IMR-90 (cell line): ENCODE measurements around the gene VTN. TPM values are rescaled to one million over a fixed set of nuclear protein-coding genes. Genes with fewer than 3 reads are reported as not detected.

ENCODE experiments used
- ATAC-seq: fragments of 200-7000 bp; cut with Tn5 transposase; 2 replicates; pipeline ENCODE4 v1.9.1; 2020; ENCODE audit warnings: low read depth, mild to moderate bottlenecking, moderate library complexity
- BruUV-seq: library from RNA; stranded (reverse); fragments of 400-500 nt; replicated peaks from 2 replicates; lab custom pipeline; 2021; lab: Mats Ljungman, UMichigan
- CTCF ChIA-PET: fragments of 300-600 bp; formaldehyde crosslinking; extraction: SDS; loops from one replicate; lab custom pipeline; 2021; ENCODE audit warnings: antibody characterized with exemption; lab: Yijun Ruan, JAX
- POLR2A ChIA-PET: fragments of 300-600 bp; sonication (Branson Sonifier 250); formaldehyde crosslinking; loops from one replicate; lab custom pipeline; 2022; ENCODE audit warnings: antibody characterized with exemption; ENCODE audit not compliant: unreplicated experiment; lab: Charles Lee
- DNase-seq: peaks from one replicate; pipeline ENCODE4 v3.0.0; 2013
- H2AFZ ChIP-seq: replicated peaks from 2 replicates; pipeline ENCODE3; 2013; ENCODE audit warnings: low read length, mild to moderate bottlenecking; ENCODE audit not compliant: poor library complexity
- H2AK5ac ChIP-seq: 2 replicates; pipeline ENCODE4 v1.6.1; 2013; ENCODE audit warnings: low read depth, low read length, inconsistent platforms
- H2AK9ac ChIP-seq: replicated peaks from 2 replicates; pipeline ENCODE3; 2013; ENCODE audit warnings: mild to moderate bottlenecking, low read depth, low read length, moderate library complexity; ENCODE audit not compliant: poor library complexity
- H2BK120ac ChIP-seq: 2 replicates; pipeline ENCODE4 v1.6.1; 2013; ENCODE audit warnings: low read depth, low read length, inconsistent platforms
- H2BK15ac ChIP-seq: 3 replicates; pipeline ENCODE4 v1.6.1; 2013; ENCODE audit warnings: low read depth, low read length, inconsistent platforms
- H2BK20ac ChIP-seq: 2 replicates; pipeline ENCODE4 v1.6.1; 2013; ENCODE audit warnings: low read depth, mild to moderate bottlenecking, inconsistent platforms, low read length, moderate library complexity
- H2BK5ac ChIP-seq: 2 replicates; pipeline ENCODE4 v1.6.1; 2013; ENCODE audit warnings: mild to moderate bottlenecking, low read depth, low read length, inconsistent platforms; ENCODE audit not compliant: poor library complexity, severe bottlenecking
- H3K14ac ChIP-seq: replicated peaks from 2 replicates; pipeline ENCODE4 v1.6.1; 2013; ENCODE audit warnings: low read depth, low read length, inconsistent platforms
- H3K18ac ChIP-seq: 2 replicates; pipeline ENCODE4 v1.6.1; 2013; ENCODE audit warnings: low read depth, low read length, control low read depth
- H3K23ac ChIP-seq: 2 replicates; pipeline ENCODE4 v1.6.1; 2013; ENCODE audit warnings: low read depth, low read length, inconsistent platforms
- H3K27ac ChIP-seq: 2 replicates; pipeline ENCODE4 v1.5.1; 2013; ENCODE audit warnings: mild to moderate bottlenecking, control low read depth, low read length; ENCODE audit not compliant: insufficient read depth
- H3K27me3 ChIP-seq: 2 replicates; pipeline ENCODE4 v1.6.1; 2013; ENCODE audit warnings: low read length; ENCODE audit not compliant: control insufficient read depth, insufficient read depth
- H3K36me3 ChIP-seq: 2 replicates; pipeline ENCODE4 v1.6.1; 2013; ENCODE audit warnings: low read length, mixed read lengths; ENCODE audit not compliant: control insufficient read depth, insufficient read depth
- H3K4ac ChIP-seq: 2 replicates; pipeline ENCODE4 v1.6.1; 2013; ENCODE audit warnings: low read depth, low read length, inconsistent platforms
- H3K4me1 ChIP-seq: 2 replicates; pipeline ENCODE4 v1.6.1; 2013; ENCODE audit warnings: low read length, mixed read lengths; ENCODE audit not compliant: control insufficient read depth, insufficient read depth
- H3K4me2 ChIP-seq: 2 replicates; pipeline ENCODE4 v1.6.1; 2013; ENCODE audit warnings: low read depth, mild to moderate bottlenecking, control low read depth, low read length, moderate library complexity
- H3K4me3 ChIP-seq: 2 replicates; pipeline ENCODE4 v1.5.1; 2013; ENCODE audit warnings: low read depth, mild to moderate bottlenecking, control low read depth, low read length, moderate library complexity; ENCODE audit not compliant: insufficient read depth
- H3K56ac ChIP-seq: 2 replicates; pipeline ENCODE4 v1.6.1; 2013; ENCODE audit warnings: low read length, inconsistent platforms; ENCODE audit not compliant: insufficient read depth; ENCODE audit errors: extremely low read depth
- H3K79me1 ChIP-seq, 2 experiments: 2 replicates each; pipeline ENCODE4 v1.6.1; 2013; ENCODE audit warnings: low read length in 2 of 2, inconsistent platforms in 1 of 2, low read depth in 1 of 2
- H3K9ac ChIP-seq: 2 replicates; pipeline ENCODE4 v1.6.1; 2013; ENCODE audit warnings: low read depth, low read length, control low read depth
- H3K9me1 ChIP-seq: 2 replicates; pipeline ENCODE4 v1.6.1; 2013; ENCODE audit warnings: low read length, inconsistent platforms; ENCODE audit not compliant: insufficient read depth
- H3K9me3 ChIP-seq: 2 replicates; pipeline ENCODE4 v1.6.1; 2013; ENCODE audit warnings: low read length; ENCODE audit not compliant: control insufficient read depth, insufficient read depth
- H4K20me1 ChIP-seq: 2 replicates; pipeline ENCODE4 v1.6.1; 2013; ENCODE audit warnings: low read length, inconsistent platforms; ENCODE audit not compliant: insufficient read depth
- H4K5ac ChIP-seq: 2 replicates; pipeline ENCODE4 v1.6.1; 2013; ENCODE audit warnings: mild to moderate bottlenecking, low read depth, low read length, control low read depth
- H4K8ac ChIP-seq, 2 experiments: 2 replicates each; pipeline ENCODE4 v1.6.1; 2013; ENCODE audit warnings: low read depth in 2 of 2, low read length in 2 of 2, control low read depth in 1 of 2, inconsistent platforms in 1 of 2
- H4K91ac ChIP-seq: 2 replicates; pipeline ENCODE4 v1.6.1; 2013; ENCODE audit warnings: low read depth, low read length, inconsistent platforms; ENCODE audit not compliant: insufficient read depth
- BHLHE40 ChIP-seq: fragments of 150-350 bp; IDR thresholded peaks from 2 replicates; pipeline ENCODE4 v1.6.1; 2016; ENCODE audit warnings: mild to moderate bottlenecking, low read depth, low read length
- CEBPB ChIP-seq: IDR thresholded peaks from 2 replicates; pipeline ENCODE4 v1.6.1; 2012; ENCODE audit warnings: low read depth, low read length, improper control_type of control experiment
- CHD1 ChIP-seq: IDR thresholded peaks from 2 replicates; pipeline ENCODE4 v1.6.1; 2012; ENCODE audit warnings: low read depth, low read length, improper control_type of control experiment
- MAFK ChIP-seq: IDR thresholded peaks from 2 replicates; pipeline ENCODE4 v1.6.1; 2012; ENCODE audit warnings: low read depth, low read length, improper control_type of control experiment
- MXI1 ChIP-seq: IDR thresholded peaks from 2 replicates; pipeline ENCODE4 v1.6.1; 2012; ENCODE audit warnings: low read depth, mild to moderate bottlenecking, low read length, moderate library complexity, borderline replicate concordance
- NFE2L2 ChIP-seq: fragments of 150-350 bp; IDR thresholded peaks from 2 replicates; pipeline ENCODE4 v1.6.1; 2016; ENCODE audit warnings: low read depth, mild to moderate bottlenecking, low read length
- POLR2A ChIP-seq: IDR thresholded peaks from 2 replicates; pipeline ENCODE4 v1.6.1; 2012; ENCODE audit warnings: mild to moderate bottlenecking, low read depth, low read length
- RAD21 ChIP-seq: IDR thresholded peaks from 2 replicates; pipeline ENCODE4 v1.6.1; 2012; ENCODE audit warnings: low read length, improper control_type of control experiment
- RCOR1 ChIP-seq: IDR thresholded peaks from 2 replicates; pipeline ENCODE4 v1.6.1; 2012; ENCODE audit warnings: mild to moderate bottlenecking, low read length, improper control_type of control experiment; ENCODE audit not compliant: insufficient replicate concordance
- RFX5 ChIP-seq: IDR thresholded peaks from 2 replicates; pipeline ENCODE4 v1.8.0; 2012; ENCODE audit warnings: low read depth, mild to moderate bottlenecking, low read length, moderate library complexity
- SMC3 ChIP-seq: fragments of 150-350 bp; IDR thresholded peaks from 2 replicates; pipeline ENCODE4 v1.6.1; 2016; ENCODE audit warnings: low read depth, mild to moderate bottlenecking, antibody characterized with exemption, low read length, moderate library complexity
- WGBS, 2 experiments: methylation state at CpG; one replicate each; pipeline versions ENCODE4 v1.1.5 to v1.1.7; 2013; ENCODE audit warnings: missing lambda C conversion rate in 2 of 2; ENCODE audit not compliant: insufficient read length in 1 of 2; ENCODE audit errors: extremely low coverage in 2 of 2; 5-methylcytosine and 5-hydroxymethylcytosine counted together
- dilution Hi-C: fragments of 300-500 bp; cut with HindIII; formaldehyde crosslinking; loops from one replicate; pipeline ENCODE4 v1.14.3; 2018; ENCODE audit warnings: low sequenced_read_pairs; ENCODE audit not compliant: unreplicated experiment
- in situ Hi-C: fragments of 300-500 bp; cut with MboI; formaldehyde crosslinking; loops from 3 replicates; pipeline ENCODE4 v1.14.3; 2019; ENCODE audit warnings: low sequenced_read_pairs, inconsistent platforms, mixed read lengths
- intact Hi-C: fragments of 100-400 bp; cut with micrococcal nuclease; formaldehyde crosslinking; loops from 2 replicates; pipeline ENCODE4 v1.10.0; 2022
- polyA plus RNA-seq, 3 experiments: library from polyadenylated mRNA; depleted of rRNA; stranded (reverse); fragments of >200 nt; gene quantifications; 2 replicates each; pipeline ENCODE4 v1.2.3, GENCODE V29; 2012; ENCODE audit warnings: low replicate concordance in 1 of 3
- total RNA-seq: library from RNA; depleted of rRNA; stranded (reverse); fragments of >200 nt; gene quantifications from 2 replicates; pipeline ENCODE4 v1.2.3, GENCODE V29; 2012
- TF ChIP-seq, protein P1 (sequence below): conservative IDR thresholded peaks from 2 replicates; pipeline ENCODE4 v1.5.1; 2012; ENCODE audit warnings: mild to moderate bottlenecking, low read depth, low read length, improper control_type of control experiment
- TF ChIP-seq, protein P2 (sequence below): fragments of 150-350 bp; IDR thresholded peaks from 2 replicates; pipeline ENCODE4 v1.6.1; 2016; ENCODE audit warnings: low read depth, mild to moderate bottlenecking, low read length, moderate library complexity, borderline replicate concordance
- TF ChIP-seq, protein P3 (sequence below): fragments of 150-350 bp; IDR thresholded peaks from 2 replicates; pipeline ENCODE4 v1.6.1; 2017; ENCODE audit warnings: mild to moderate bottlenecking, antibody characterized with exemption, low read length, low read depth

The VTN gene
- total and polyA plus RNA-seq, 2 of the 4 experiments (the other 2 are of a cell fraction): 0.18 to 1.0 TPM

DNA sequence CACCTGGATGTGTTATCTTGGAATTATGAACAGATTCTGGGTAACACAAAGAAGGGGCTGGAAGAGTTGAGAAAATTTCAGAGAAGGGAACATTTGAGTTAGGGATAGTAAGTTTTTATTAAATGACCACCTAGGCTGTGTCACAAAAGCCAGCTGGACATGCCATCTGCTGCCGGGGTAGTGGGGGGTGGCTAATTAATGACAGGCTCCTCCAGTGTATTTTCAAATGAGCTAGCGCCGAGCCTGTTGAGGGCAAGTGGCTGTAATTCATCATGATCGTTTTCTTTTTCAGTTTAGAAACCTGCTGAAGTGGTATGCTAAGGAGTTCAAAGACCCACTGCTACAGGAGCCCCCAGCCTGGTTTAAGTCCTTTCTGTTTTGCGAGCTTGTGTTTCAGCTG is 44.9 kb downstream of the VTN start:
- H3K14ac ChIP-seq: no peak overlapping the region
- no peak overlapping the region for H3K4ac ChIP-seq
- TF ChIP-seq BHLHE40 (no peak), MXI1 (no peak), RFX5 (no peak), SMC3 (no peak), POLR2A (no peak), MAFK (no peak), RAD21 (no peak), NFE2L2 (no peak), RCOR1 (no peak), CHD1 (no peak), CEBPB (no peak)
- TF ChIP-seq, protein P1, sequence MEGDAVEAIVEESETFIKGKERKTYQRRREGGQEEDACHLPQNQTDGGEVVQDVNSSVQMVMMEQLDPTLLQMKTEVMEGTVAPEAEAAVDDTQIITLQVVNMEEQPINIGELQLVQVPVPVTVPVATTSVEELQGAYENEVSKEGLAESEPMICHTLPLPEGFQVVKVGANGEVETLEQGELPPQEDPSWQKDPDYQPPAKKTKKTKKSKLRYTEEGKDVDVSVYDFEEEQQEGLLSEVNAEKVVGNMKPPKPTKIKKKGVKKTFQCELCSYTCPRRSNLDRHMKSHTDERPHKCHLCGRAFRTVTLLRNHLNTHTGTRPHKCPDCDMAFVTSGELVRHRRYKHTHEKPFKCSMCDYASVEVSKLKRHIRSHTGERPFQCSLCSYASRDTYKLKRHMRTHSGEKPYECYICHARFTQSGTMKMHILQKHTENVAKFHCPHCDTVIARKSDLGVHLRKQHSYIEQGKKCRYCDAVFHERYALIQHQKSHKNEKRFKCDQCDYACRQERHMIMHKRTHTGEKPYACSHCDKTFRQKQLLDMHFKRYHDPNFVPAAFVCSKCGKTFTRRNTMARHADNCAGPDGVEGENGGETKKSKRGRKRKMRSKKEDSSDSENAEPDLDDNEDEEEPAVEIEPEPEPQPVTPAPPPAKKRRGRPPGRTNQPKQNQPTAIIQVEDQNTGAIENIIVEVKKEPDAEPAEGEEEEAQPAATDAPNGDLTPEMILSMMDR: no peak
- TF ChIP-seq, protein P2, sequence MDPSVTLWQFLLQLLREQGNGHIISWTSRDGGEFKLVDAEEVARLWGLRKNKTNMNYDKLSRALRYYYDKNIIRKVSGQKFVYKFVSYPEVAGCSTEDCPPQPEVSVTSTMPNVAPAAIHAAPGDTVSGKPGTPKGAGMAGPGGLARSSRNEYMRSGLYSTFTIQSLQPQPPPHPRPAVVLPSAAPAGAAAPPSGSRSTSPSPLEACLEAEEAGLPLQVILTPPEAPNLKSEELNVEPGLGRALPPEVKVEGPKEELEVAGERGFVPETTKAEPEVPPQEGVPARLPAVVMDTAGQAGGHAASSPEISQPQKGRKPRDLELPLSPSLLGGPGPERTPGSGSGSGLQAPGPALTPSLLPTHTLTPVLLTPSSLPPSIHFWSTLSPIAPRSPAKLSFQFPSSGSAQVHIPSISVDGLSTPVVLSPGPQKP: no peak
- TF ChIP-seq, protein P3, sequence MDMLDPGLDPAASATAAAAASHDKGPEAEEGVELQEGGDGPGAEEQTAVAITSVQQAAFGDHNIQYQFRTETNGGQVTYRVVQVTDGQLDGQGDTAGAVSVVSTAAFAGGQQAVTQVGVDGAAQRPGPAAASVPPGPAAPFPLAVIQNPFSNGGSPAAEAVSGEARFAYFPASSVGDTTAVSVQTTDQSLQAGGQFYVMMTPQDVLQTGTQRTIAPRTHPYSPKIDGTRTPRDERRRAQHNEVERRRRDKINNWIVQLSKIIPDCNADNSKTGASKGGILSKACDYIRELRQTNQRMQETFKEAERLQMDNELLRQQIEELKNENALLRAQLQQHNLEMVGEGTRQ: no peak
- H2BK5ac ChIP-seq: no peak overlapping the region
- in situ Hi-C loops: loop anchor here (10.0 to 25.0 kb wide), 2 partner anchors 280 to 788 kb away; partner anchors contain the start of gene NLK
- BruUV-seq: no TSS peak
- no peak overlapping the region for H2BK20ac ChIP-seq
- peaks cover 23 to 31% of the 10 kb centered on the region in 2 experiments; a peak in 3 of 4 replicates for H3K79me1 ChIP-seq
- no peak overlapping the region for H2AK5ac ChIP-seq
- H2BK120ac ChIP-seq: no peak overlapping the region
- H3K18ac ChIP-seq: no peak overlapping the region
- H4K5ac ChIP-seq: no peak overlapping the region
- H2BK15ac ChIP-seq: no peak overlapping the region
- H3K4me2 ChIP-seq: no peak overlapping the region
- DNase-seq: no peak
- H3K27ac ChIP-seq: no peak overlapping the region
- H2AFZ ChIP-seq: no peak overlapping the region
- ATAC-seq: no peak
- H3K27me3 ChIP-seq: no peaks in the 10 kb centered on the region
- H3K56ac ChIP-seq: no peak overlapping the region
- H3K9me3 ChIP-seq: no peaks in the 10 kb centered on the region
- ChIA-PET CTCF (no interaction called here), POLR2A (no interaction called here)
- no peak overlapping the region for H4K8ac ChIP-seq
- no peak overlapping the region for H3K9ac ChIP-seq
- peaks cover 16% of the 10 kb centered on the region for H3K36me3 ChIP-seq
- H3K9me1 ChIP-seq: no peaks in the 10 kb centered on the region; the same call in 1 of the 2 replicates
- WGBS, 2 experiments: no CpG with 5 or more reads among the region's 5 CpGs
- no peak overlapping the region for H2AK9ac ChIP-seq
- no peak overlapping the region for H3K23ac ChIP-seq
- H3K4me3 ChIP-seq: no peak overlapping the region
- no peak overlapping the region for H4K91ac ChIP-seq
- dilution Hi-C loops: no loop called here
- H4K20me1 ChIP-seq: no peaks in the 10 kb centered on the region
- peaks cover 7% of the 10 kb centered on the region; the same call in 1 of the 2 replicates for H3K4me1 ChIP-seq
- intact Hi-C loops: loop anchor here (10.0 kb wide), 1 partner anchor 520 kb away; the partner anchor contains the start of gene NOS2
